NCI-H1694 (cell line): ENCODE measurements around the gene GATA2.

Source experiments
- DNase-seq: peaks from one replicate; lab custom pipeline; 2025; lab: John Stamatoyannopoulos, UW

GATA2 gene

DNA sequence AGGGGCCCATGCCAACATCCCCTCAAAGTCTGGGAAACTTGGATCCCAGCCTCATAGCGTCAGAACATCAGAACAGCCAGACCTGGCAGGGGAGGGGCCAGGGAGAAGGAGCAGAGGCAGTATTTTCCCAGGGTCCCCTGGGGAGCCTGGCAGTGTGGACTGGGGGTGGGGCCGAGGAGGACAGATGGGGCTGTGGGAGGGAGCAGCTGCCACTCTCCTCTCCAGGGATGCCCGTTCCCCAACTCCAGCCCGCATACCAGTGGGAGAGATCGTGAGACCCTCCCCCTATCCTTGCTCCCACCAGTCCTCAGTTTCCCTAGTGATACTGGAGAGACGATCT lies 19.9 kb downstream of the GATA2 start:
- DNase-seq = peak; percentile 88

DNA sequence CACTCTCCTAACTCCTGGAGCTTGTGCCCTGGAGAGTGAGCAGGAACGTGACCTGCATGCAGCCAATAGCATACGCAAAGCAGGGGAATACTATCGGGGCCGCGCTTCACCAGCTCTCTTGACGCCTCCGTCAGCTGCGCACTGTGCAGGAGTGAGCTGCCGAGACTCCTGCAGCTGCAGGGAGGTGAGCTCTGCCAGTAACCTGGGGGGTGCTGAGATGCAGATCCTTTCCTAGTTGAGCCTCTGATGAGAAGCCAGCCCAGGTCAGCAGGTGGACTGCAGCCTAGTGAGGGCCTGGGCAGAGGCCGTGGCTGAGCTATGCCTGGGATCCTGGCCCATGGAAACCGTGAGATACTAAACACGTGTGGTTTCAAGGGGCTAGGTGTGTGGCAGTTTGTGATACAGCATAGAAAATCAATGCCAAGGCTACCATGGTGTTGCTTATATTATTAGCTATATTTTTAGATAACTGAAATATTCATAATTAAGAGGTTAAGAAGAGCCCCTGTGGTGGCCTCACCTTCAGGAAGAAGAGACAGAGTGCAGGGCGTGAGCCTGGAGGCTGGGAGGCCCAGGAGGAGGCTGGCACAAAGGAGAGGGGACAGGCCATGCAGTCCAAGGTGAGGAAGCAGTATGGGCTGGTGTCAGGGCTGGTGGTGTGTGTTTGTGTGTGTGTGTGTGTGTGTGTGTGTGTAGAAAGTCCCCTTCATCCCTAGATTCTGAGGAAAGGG lies 20.4 kb downstream of the GATA2 start:
- DNase-seq = no peak

- no peak for DNase-seq
Measured at GRCh38 chr3:128471720-128472119, 21.3 kb downstream of the GATA2 start.

- no peak for DNase-seq
Measured at GRCh38 chr3:128471110-128471509, 21.9 kb downstream of the GATA2 start.

DNA sequence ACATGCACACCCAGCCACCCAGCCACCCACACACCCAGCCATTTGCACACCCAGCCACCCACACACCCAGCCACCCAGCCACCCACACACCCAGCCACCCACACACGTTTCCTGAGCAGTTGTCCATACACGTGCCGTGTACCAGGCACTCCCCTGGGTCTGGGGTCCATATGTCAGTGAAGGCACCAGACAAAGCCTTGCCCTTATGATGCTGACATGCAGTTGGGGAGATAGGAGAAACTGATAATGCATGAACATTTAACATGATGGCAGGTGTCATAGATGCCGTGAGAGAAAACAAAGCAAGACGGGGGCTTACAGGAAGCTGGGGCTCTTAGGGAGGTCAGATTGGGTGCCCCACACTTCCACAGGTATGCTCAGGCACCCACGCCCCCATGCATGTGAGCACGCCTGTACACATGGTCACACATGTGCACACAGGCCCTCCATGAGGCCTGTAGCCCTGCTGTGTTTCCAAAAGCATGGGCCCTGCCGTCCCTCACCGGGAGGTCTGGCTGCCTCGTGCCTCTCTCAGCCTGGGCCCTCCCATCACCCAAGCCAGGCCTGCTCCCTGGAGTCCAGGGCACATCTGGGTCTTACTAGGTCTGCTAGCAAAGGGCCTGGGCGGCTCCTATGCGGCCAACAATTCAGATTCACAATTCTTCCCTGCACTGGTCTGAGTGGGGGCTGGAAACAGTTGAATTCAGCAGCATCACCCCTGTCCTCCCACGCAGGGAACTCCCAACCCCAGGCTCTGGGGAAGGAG lies 22.7 kb downstream of the GATA2 start:
- no peak for DNase-seq

DNA sequence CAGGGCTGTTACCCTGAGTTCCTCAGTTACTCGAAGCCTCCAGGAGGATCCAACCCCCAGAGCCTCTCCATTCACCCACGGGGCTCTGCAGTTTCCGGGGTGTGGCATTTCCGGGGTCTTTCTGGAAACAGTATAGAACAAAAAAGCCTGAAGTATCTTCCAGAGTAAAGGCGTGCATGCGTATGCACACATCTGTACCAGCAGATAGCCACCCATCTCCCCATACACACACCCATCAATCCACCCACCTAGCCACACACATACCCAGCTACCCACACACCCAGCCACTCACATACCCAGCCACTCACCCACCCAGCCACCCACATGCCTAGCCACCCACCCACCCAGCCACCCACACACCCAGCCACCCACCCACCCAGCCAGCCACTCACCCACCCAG lies 23.4 kb downstream of the GATA2 start:
- DNase-seq = no peak

DNA sequence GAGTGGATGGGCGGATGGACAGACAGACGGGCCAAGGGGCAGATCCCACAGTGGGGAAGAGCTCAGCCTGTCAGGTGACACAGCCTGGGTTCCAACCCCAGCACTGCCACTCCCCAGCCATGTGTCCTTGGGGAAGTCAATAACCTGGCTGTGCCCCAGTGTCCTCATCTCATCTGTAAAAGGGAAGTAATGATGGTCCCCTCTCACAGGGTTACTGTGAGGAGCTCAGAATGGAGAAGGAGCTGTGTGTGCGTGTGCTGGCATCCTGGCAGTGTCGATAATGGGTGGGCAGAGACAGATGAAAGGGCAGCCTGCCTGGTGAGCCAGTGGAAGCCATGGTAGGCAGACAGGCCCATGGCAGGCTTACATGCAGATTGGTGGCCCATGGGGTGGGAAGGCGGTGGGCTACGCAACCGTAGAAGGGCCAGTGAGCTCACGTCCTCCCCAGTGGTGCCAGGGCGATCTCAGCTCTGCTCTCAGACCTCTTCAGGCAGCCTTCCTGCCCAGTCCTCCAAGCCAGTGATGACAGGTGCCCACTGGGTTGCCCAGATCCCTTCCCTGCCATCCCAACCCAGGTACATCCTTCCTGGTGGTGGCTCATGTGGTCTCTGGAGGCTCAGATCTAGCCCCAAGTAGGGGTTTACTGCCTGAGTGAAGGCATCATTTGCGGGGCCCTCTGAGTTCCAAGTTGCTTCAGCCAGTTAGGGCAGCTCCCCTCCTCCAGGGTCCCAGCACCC lies 24.0 kb downstream of the GATA2 start:
- no peak for DNase-seq

DNA sequence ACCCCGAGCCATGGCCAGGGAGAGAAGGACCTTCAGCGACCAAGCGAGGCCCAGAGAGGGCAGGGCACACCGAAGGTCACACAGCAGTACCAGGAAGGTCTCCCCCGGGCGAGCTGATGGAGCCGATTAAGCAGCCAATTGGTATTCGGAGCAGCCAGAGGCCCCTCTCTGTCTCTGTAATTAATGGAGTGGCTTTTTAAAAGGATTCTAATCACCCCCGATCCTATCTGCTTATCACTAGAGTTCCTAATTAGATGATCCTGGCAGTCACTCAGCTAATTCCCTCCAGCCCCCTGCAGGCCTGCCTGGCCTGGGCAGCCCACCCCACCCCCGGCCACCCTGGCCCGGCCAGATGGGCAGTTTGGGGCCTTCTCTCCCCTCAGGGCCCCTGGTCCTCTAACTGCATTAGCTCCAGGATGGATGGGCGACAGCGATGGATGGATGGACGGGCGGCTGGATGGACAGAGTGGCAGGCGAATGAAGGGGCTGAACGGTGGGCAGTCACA lies 24.7 kb downstream of the GATA2 start:
- DNase-seq = no peak

- no peak for DNase-seq
Measured at GRCh38 chr3:128466840-128467541, 26.0 kb downstream of the GATA2 start, which contains the start of gene DNAJB8. TSS of gene DNAJB8 (minus strand) at chr3:128466890. CDS start at chr3:128463245, 3,645 bp downstream.

DNA sequence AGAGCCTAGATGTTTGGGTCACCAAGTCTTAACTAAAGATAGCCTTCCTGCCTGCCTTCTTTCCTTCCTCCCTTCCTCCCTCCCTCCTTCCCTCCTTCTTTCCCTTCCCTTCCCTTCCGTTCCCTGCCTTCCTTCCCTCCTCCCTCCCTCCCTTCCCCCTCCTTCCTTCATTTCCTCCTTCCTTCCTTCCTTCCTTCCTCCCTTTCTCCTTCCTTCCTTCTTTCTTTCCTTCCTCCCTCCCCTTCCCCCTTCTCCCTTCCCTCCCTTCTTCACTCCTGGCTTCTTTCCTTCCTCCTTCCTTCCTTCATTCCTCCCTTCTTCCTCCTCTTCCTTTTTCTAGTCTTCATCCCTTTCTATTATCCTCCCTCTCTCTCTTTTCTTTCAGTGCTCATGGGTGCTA lies 28.3 kb downstream of the GATA2 start:
- no peak for DNase-seq

DNA sequence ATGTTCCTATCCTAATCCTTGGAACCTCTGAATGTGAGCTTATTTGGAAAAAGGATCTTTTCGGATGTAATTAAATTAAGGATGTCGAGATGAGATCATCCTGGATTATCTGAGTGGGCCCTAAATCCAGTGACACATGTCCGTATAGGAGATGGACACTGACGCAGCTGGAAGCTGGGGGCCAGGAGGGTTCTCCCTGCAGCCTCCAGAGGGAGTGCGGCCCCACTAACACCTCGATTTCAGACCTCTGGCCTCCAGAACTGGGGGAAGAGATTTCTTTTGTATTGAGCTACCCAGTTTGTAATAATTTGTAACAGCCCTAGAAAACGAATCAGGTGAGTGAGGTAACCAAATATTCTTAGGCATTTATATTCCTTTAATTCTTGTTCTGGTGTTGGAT lies 28.8 kb downstream of the GATA2 start:
- no peak for DNase-seq

- no peak for DNase-seq
Measured at GRCh38 chr3:128463771-128464170, 29.2 kb downstream of the GATA2 start.

DNA sequence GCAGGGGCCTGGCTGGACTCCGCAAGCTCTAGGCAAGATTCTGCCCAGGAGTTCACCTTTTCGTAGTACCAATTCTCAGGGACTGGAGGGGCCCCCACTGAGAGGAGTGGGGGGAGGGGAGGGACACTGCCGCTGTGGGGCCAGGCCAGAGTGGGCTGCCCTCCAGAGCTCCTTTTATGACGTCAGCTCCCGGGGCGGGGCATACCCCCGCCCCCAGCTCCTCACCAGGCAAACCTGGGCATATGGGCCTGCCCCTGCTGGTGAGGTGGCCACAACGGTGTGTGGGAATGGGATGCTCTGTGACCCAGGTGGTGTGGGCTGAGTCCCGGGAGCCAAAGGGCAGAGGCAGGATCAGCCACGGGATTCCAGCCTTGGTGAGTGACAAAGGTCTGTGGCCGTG lies 29.6 kb downstream of the GATA2 start:
- no peak for DNase-seq

DNA sequence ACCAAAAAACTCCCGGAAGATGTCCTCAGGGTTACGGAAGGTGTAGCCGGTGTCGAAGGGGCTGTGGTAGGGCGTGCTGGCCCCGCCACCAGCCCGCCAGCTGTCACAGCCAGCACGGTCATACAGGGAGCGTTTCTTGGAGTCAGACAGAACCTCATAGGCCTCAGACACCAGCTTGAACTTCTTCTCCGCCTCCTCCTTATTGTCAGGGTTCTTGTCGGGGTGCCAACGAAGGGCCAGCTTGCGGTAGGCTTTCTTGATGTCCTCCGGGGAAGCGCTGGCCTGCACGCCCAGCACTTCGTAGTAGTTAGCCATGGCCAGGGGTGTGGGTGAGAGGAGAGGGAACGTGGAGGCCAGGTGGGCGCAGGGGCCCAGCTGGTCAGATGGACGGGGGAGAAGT lies 30.1 kb downstream of the GATA2 start:
- no peak for DNase-seq

DNA sequence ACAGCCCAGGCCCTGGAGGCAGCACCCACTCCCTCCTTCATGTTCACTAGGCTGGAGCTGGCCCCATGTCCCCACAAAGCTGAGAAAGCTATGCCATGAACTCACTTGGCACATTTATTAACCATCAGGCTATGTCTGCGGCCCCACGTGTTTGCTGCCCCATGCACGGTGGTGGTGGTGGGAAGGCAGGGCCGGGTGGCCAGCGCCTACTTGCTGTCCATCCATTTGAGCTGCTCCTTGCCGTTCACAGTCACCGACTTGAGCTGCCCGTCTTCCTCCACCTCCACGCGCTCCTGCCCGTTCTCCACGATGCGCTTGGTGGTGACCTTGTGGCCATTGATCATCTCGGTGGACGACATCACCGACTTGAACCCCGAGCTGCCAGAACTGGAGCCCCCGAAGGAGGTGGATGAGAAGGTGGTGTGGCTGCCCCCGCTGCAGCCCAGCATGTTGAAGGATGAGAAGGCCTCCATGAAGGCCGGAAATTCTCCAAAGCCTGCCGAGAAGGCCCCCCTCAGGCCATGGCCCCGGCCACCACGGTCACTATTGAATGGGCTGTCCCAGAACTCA lies 30.6 kb downstream of the GATA2 start:
- no peak for DNase-seq

DNA sequence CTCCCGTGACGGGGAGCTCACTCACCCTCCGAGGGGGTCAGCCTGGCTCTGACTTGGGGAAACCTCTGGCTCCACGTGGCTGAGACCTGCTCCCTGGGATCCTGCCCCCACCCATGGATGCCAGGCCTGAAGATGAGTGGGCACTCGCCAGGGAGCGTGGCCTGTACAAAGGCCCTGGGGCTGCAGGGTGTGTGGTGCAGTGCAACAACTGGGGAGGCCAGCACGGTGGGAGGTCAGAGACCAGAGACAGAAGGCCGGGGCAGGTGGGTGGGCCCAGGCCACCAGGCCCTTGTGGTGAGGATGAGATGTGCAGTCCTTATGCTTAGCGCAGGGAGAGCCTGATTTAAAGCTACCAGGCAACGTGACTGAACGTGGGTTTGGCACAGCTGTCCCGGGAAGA lies 31.3 kb downstream of the GATA2 start:
- no peak for DNase-seq

DNA sequence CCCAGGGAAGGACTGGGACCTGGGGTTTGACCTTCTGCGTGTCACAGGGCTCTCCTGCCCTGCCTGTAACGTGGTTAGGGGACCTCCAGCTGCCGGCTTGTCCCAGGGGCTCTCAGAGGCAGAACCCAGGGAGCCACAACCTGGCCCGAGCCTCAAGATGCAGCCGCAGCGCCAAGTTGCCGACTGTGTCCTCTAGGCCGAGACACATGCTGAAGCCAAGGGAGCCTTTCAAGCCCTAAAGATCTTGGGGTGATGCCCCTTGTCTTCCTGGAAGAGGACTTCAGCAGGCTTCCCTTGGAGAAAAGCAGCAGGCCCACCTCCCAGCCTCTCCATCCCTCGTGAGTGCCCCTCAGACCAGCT lies 33.6 kb downstream of the GATA2 start:
- DNase-seq = no peak

- DNase-seq = no peak
Measured at GRCh38 chr3:128458746-128459460, 34.1 kb downstream of the GATA2 start.

DNA sequence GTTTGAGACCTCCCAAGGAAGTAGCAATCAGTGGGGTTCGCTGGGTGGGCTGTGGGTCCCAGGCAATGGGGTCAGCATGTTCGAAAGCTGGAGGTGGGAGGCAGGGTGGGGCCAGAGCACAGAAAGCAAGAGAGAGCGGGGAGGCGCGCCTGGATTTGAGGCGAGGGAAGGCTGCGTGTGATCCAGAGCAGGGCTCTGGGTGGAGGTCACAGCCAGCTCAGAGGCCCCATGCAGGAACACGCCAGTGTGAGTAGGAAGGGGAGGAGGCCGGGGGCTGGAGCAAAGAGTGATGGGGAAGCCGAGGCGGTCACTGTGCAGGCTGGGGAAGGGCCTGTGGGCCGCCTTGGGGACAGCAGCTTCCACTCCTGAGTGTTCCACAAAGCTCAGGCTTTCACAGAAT lies 35.1 kb downstream of the GATA2 start:
- DNase-seq = no peak

DNA sequence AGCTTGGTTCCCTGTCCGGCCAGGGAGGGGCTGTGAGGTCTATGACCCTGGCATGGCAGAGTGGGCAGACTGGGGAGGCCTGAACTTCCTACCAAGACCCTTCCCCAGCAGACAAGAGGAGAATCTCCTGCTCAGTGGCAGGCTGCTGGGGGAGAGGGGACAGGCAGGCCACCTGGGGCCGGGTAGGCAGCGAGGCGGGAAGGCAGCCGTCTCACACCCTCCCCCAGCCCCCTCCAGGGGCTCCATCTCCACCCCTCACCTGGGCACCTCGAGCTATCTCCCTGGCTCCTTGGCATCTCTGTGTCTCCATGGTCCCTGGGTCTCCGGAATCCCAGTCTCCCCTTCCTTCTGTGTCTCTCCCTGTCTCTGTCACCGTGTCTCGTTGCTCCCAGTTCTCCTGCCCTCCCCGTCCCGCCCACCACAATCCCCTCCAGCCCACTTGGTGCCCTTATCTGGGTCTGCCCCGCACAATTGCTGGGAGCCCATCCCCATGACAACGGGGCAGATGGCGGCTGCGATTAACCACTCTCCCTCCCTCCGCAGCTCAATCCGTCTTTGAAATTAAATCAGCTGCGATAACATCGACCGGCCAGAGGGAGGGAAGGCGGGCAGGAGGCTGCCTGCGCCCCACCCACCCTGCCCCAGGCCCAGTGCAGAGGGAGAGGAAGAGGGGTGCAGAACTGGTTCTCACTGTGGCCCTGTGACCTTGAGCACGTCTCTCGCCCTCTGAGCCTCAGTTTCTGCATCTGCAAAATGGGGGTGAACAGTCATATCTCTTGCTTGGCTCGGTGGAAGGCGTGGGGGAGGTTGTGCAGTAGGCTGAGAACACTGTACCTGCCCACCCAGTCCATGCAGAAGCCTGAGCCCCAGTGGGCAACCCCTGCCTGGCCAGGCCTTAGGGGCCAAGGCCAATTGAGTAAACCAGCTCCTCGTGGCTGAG lies 36.0 kb downstream of the GATA2 start:
- DNase-seq = no peak
